ENCODE data around the gene PITPNC1.

The PITPNC1 gene

GRCh38 chr17:67503184-67503583 lies 126.1 kb downstream of the PITPNC1 start:
- Histone ChIP-seq H3K9me2 (replicated peaks; ENCODE audit: insufficient read depth, low read length) (no peaks in the 10 kb centered on the region), H2AFZ (ENCODE audit: low read length) (no peak overlapping the region), H3K9ac (ENCODE audit: low read length) (no peak overlapping the region), H3K4me2 (ENCODE audit: low read depth, low read length) (no peak overlapping the region), H4K20me1 (ENCODE audit: insufficient read depth, low read length) (no peaks in the 10 kb centered on the region), H3K4me1 (ENCODE audit: low read length) (no peaks in the 10 kb centered on the region), H3K4me3 (ENCODE audit: low read length) (no peak overlapping the region), H3K9me3 (replicated peaks; ENCODE audit: insufficient read depth, low read length) (no peaks in the 10 kb centered on the region), H3K27me3 (replicated peaks; ENCODE audit: insufficient read depth, low read length) (no peaks in the 10 kb centered on the region), H3K79me2 (ENCODE audit: low read length) (peaks cover 12% of the 10 kb centered on the region), H3K27ac (ENCODE audit: low read length) (no peak overlapping the region), H3F3A (ENCODE audit: insufficient read depth, low read length) (no peaks in the 10 kb centered on the region; the same call in 1 of the 2 replicates), H3K36me3 (replicated peaks; ENCODE audit: insufficient read depth, low read length) (no peaks in the 10 kb centered on the region)
- DNase-seq = no peak
- TF ChIP-seq, protein P1, sequence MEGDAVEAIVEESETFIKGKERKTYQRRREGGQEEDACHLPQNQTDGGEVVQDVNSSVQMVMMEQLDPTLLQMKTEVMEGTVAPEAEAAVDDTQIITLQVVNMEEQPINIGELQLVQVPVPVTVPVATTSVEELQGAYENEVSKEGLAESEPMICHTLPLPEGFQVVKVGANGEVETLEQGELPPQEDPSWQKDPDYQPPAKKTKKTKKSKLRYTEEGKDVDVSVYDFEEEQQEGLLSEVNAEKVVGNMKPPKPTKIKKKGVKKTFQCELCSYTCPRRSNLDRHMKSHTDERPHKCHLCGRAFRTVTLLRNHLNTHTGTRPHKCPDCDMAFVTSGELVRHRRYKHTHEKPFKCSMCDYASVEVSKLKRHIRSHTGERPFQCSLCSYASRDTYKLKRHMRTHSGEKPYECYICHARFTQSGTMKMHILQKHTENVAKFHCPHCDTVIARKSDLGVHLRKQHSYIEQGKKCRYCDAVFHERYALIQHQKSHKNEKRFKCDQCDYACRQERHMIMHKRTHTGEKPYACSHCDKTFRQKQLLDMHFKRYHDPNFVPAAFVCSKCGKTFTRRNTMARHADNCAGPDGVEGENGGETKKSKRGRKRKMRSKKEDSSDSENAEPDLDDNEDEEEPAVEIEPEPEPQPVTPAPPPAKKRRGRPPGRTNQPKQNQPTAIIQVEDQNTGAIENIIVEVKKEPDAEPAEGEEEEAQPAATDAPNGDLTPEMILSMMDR (IDR thresholded peaks at IDR 0.05; ENCODE audit: low read length) = no peak
- TF ChIP-seq EZH2 (optimal IDR thresholded peaks at IDR 0.05; ENCODE audit: low read depth, low read length) (no peak), EZH2phosphoT487 (IDR thresholded peaks at IDR 0.05; ENCODE audit: low read length) (no peak)

DNA sequence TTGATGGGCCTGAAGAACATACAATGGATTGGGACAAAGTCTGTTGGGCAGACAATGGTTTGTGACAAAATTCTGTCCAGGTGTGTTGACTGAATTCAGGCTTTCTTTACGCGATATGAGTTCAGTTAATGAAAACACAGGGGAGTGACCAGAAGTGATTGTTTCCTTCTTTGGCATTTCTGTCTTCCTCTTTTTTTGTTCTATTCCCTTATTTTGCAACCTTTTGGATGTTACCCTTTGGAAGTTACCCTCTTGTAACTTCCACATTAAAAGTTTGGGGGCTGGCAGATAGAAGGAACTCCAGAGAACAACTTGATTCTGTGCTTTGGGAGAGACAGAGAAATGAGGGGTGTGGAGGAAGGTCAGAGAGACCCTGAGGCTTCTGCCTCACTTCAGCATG lies 126.7 kb downstream of the PITPNC1 start:
- Histone ChIP-seq H3K27me3 (replicated peaks; ENCODE audit: insufficient read depth, low read length) (no peaks in the 10 kb centered on the region), H3K4me3 (ENCODE audit: low read length) (no peak overlapping the region), H3K9me2 (replicated peaks; ENCODE audit: insufficient read depth, low read length) (no peaks in the 10 kb centered on the region), H3K9ac (ENCODE audit: low read length) (no peak overlapping the region), H3K27ac (ENCODE audit: low read length) (no peak overlapping the region), H3K9me3 (replicated peaks; ENCODE audit: insufficient read depth, low read length) (no peaks in the 10 kb centered on the region), H2AFZ (ENCODE audit: low read length) (no peak overlapping the region), H3F3A (ENCODE audit: insufficient read depth, low read length) (no peaks in the 10 kb centered on the region; the same call in 1 of the 2 replicates), H4K20me1 (ENCODE audit: insufficient read depth, low read length) (no peaks in the 10 kb centered on the region), H3K4me1 (ENCODE audit: low read length) (no peaks in the 10 kb centered on the region), H3K4me2 (ENCODE audit: low read depth, low read length) (no peak overlapping the region), H3K79me2 (ENCODE audit: low read length) (peaks cover 9% of the 10 kb centered on the region; the same call in 1 of the 2 replicates), H3K36me3 (replicated peaks; ENCODE audit: insufficient read depth, low read length) (no peaks in the 10 kb centered on the region)
- no peak for DNase-seq
- TF ChIP-seq EZH2phosphoT487 (IDR thresholded peaks at IDR 0.05; ENCODE audit: low read length) = no peak

DNA sequence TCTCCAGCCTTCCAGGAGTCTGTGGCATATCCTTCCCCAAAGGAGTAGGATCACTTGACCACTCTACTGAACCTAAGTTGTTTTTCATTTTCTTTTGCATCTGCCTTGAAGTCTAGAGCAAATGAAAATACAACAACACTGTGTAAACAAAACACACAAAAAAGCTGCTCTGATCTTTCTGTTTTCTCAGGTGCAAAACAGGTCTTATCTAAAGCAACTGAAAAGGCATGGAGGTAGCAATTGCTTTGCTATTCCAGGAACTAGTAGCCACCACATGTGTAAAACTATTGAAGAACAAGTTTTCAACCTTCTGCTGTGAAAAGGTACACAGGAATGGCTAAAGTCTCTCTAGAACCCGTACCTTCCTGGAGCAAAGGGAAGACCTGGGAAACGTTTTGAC lies 127.1 kb downstream of the PITPNC1 start:
- no peaks in the 10 kb centered on the region for H3K9me2 ChIP-seq (replicated peaks; ENCODE audit: insufficient read depth, low read length)
- no peak for DNase-seq

GRCh38 chr17:67506966-67507365 lies 129.9 kb downstream of the PITPNC1 start:
- no peaks in the 10 kb centered on the region for H3K36me3 ChIP-seq (replicated peaks; ENCODE audit: insufficient read depth, low read length)
- no peaks in the 10 kb centered on the region for H3K4me1 ChIP-seq (ENCODE audit: low read length)
- H4K20me1 ChIP-seq (ENCODE audit: insufficient read depth, low read length) = no peaks in the 10 kb centered on the region
- H3K9me2 ChIP-seq (replicated peaks; ENCODE audit: insufficient read depth, low read length) = no peaks in the 10 kb centered on the region
- no peak overlapping the region for H3K4me2 ChIP-seq (ENCODE audit: low read depth, low read length)
- H2AFZ ChIP-seq (ENCODE audit: low read length) = no peak overlapping the region
- no peak for DNase-seq
- peaks cover 9% of the 10 kb centered on the region; the same call in 1 of the 2 replicates for H3K79me2 ChIP-seq (ENCODE audit: low read length)
- no peak overlapping the region for H3K9ac ChIP-seq (ENCODE audit: low read length)
- H3K27ac ChIP-seq (ENCODE audit: low read length) = no peak overlapping the region
- no peaks in the 10 kb centered on the region; the same call in 1 of the 2 replicates for H3F3A ChIP-seq (ENCODE audit: insufficient read depth, low read length)
- TF ChIP-seq EZH2 (optimal IDR thresholded peaks at IDR 0.05; ENCODE audit: low read depth, low read length) = no peak
- TF ChIP-seq EZH2phosphoT487 (IDR thresholded peaks at IDR 0.05; ENCODE audit: low read length) = no peak
- TF ChIP-seq, protein P1 (IDR thresholded peaks at IDR 0.05; ENCODE audit: low read length) = no peak
- no peaks in the 10 kb centered on the region for H3K9me3 ChIP-seq (replicated peaks; ENCODE audit: insufficient read depth, low read length)
- no peak overlapping the region for H3K4me3 ChIP-seq (ENCODE audit: low read length)
- no peaks in the 10 kb centered on the region for H3K27me3 ChIP-seq (replicated peaks; ENCODE audit: insufficient read depth, low read length)

More for the DNA sequence above, 127.1 kb downstream of the PITPNC1 start:
- Histone ChIP-seq H3K27ac (ENCODE audit: low read length) (no peak overlapping the region), H3K36me3 (replicated peaks; ENCODE audit: insufficient read depth, low read length) (no peaks in the 10 kb centered on the region), H3K79me2 (ENCODE audit: low read length) (peaks cover 9% of the 10 kb centered on the region; the same call in 1 of the 2 replicates), H4K20me1 (ENCODE audit: insufficient read depth, low read length) (no peaks in the 10 kb centered on the region), H3K4me1 (ENCODE audit: low read length) (no peaks in the 10 kb centered on the region), H3F3A (ENCODE audit: insufficient read depth, low read length) (no peaks in the 10 kb centered on the region; the same call in 1 of the 2 replicates), H3K4me3 (ENCODE audit: low read length) (no peak overlapping the region), H2AFZ (ENCODE audit: low read length) (no peak overlapping the region), H3K9me3 (replicated peaks; ENCODE audit: insufficient read depth, low read length) (no peaks in the 10 kb centered on the region), H3K9ac (ENCODE audit: low read length) (no peak overlapping the region), H3K4me2 (ENCODE audit: low read depth, low read length) (no peak overlapping the region), H3K27me3 (replicated peaks; ENCODE audit: insufficient read depth, low read length) (no peaks in the 10 kb centered on the region)
- TF ChIP-seq, protein P1 (IDR thresholded peaks at IDR 0.05; ENCODE audit: low read length) = no peak
- TF ChIP-seq EZH2 (optimal IDR thresholded peaks at IDR 0.05; ENCODE audit: low read depth, low read length) = no peak
- TF ChIP-seq EZH2phosphoT487 (IDR thresholded peaks at IDR 0.05; ENCODE audit: low read length) = no peak
